Middle frontal gyrus (tissue), 1 donor: ENCODE data around the gene C2.
"Not testable (repeated sequence)": the region's sequence is repeated elsewhere in the genome, so short reads cannot be mapped to it uniquely, and the experiment has no call there.

Experiments
- DNase-seq: peaks from one replicate; pipeline ENCODE4 v3.0.0-alpha.2; 2015; ENCODE audit warnings: low spot score; ENCODE audit errors: extremely low spot score

Gene C2

DNA sequence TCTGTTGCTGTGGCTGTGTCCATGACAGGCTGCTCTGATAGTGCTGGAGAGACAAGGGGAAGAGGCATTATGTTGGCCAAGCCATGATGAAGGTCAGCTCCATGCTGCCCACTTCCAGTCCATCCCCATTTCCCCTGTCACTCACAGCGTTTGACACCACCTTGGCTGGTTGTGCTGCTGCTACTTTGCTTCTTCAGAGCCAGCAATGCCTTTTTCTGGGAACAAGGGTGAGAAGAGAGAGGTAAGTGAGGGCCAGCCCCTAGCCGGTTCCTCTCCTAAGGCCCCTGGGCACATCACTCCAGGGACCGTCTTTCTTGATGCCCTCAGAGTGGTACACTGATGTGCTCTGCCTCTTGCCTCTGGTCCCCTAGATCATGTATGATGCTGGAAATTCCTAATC, 29.3 kb downstream of the C2 start:
- no peak for DNase-seq

DNA sequence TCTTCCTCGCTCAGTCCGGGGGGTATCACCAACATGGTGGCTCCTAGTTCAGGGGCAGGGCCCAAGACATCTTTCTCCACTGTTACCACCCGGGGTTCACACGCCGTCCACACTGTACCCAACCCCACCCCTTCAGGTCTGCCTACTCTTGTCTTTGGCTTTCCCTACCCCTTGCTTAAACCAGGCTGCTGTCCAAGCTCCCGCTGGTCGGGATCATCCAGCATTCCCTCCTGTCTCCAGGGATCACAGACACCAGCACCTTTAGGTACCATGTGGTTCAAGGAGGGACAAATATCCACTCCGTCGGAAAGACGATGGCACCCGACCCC, 30.9 kb downstream of the C2 start:
- DNase-seq, result no peak

DNA sequence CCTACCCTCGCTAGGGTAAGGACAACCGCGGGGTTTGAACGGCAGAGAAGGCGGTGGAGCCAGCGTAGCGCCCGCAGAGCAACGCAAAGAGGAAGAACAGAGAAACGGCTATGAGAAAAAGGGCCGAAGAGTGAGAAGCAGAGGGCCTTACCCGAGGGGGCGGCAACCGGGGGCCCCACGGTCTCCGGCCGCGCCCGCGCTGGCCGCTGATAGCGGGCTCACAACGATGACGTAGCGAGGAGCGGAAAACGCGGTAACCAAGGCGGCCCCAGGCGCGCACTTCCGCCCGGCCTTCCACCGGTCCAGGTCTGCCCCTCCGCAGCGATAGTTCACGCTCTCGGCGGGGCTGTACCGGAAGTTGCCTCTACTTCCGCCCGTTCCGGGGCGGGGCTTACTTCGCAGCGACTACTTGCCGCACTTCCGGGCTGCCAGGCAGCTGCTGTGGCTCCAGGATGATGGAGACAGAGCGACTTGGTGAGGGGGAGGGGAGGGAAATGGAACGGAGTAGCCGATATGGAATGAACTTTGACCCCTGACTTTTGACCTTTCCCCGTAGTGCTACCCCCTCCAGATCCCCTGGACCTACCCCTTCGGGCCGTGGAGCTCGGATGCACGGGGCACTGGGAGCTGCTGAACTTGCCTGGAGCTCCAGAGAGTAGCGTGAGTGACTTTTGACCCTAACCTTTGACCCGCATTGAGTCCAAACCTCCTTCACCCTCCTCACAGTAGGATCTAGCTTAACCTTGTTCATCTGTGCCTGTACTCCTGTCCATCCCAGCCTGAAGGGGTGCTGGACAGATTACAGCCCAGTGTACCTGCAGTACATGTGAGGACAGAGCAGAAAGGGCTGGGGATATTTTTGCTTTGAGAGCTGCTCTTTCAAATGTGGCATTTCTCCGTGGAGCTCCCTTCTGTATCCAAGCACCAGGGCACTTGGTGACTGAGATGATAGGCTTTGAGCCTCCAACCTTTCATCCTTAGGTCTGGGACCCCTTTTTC, 31.5 kb downstream of the C2 start, which contains the start of the genes NELFE and SKIC2:
Gene NELFE, minus strand, starts transcription at position 231 of the 999 bp plus-strand sequence. CDS start 525 bp downstream, outside the sequence.
Gene SKIC2, plus strand, starts transcription at position 435 of the 999 bp plus-strand sequence. Its CDS starts 18 bp downstream, at position 453.
- DNase-seq, result peak; percentile 96

DNA sequence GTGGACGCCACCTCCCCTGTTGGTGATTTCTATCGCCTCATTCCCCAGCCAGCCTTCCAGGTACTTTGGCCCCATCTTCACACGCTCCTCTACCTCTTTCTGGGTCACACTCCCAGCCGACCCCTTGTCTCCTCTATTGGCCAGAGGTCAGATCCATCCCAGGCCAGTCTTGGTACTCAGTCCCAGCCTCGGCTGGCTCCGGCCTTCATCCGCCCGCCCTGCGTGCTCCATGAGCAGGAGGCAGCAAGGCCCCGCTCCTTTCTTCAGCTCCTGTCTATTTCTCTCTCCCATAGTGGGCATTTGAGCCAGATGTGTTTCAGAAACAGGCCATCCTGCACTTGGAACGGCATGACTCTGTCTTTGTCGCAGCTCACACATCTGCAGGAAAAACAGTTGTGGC, 34.1 kb downstream of the C2 start:
- DNase-seq, result no peak

DNA sequence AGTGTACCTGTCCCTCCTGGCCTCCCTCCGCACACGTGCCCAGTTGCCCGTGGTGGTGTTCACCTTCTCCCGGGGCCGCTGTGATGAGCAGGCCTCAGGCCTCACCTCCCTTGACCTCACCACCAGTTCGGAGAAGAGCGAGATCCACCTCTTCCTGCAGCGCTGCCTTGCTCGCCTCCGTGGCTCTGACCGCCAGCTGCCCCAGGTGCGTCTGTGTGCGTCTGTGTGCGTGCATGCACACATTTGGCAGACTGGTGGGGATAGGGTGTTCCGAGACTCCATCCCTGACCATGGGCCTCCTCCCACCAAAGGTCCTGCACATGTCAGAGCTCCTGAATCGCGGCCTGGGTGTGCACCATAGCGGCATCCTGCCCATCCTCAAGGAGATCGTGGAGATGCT, 36.4 kb downstream of the C2 start:
- DNase-seq, result no peak

DNA sequence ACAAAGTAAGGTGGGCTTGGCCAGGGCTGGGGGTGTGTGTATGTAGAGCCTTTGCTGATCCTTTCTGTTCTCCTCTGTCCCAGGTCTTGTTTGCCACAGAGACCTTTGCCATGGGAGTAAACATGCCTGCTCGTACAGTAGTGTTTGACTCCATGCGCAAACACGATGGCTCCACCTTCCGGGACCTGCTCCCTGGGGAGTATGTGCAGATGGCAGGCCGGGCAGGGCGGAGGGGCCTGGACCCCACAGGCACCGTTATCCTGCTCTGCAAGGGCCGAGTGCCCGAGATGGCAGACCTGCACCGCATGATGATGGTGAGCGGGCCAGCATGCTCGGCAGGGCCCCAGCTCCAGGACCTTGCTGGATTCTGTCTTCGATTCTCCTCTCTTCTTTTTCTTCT, 38.2 kb downstream of the C2 start:
- DNase-seq, result no peak

DNA sequence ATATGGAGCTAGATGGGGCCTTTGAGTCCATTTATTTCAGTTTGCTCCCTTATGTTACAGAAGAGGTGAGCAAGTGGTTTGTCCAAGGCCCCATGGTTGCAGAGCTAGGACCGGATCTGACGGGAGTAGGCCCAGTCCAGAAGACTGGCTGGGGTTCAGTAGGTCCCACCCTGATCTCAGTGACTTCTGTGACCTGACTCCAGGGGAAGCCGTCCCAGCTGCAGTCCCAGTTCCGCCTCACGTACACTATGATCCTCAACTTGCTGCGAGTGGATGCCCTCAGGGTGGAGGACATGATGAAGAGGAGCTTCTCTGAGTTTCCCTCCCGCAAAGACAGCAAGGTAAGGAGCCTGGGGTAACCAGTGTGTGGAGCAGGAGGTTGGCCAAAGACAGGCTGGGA, 39.0 kb downstream of the C2 start:
- no peak for DNase-seq

DNA sequence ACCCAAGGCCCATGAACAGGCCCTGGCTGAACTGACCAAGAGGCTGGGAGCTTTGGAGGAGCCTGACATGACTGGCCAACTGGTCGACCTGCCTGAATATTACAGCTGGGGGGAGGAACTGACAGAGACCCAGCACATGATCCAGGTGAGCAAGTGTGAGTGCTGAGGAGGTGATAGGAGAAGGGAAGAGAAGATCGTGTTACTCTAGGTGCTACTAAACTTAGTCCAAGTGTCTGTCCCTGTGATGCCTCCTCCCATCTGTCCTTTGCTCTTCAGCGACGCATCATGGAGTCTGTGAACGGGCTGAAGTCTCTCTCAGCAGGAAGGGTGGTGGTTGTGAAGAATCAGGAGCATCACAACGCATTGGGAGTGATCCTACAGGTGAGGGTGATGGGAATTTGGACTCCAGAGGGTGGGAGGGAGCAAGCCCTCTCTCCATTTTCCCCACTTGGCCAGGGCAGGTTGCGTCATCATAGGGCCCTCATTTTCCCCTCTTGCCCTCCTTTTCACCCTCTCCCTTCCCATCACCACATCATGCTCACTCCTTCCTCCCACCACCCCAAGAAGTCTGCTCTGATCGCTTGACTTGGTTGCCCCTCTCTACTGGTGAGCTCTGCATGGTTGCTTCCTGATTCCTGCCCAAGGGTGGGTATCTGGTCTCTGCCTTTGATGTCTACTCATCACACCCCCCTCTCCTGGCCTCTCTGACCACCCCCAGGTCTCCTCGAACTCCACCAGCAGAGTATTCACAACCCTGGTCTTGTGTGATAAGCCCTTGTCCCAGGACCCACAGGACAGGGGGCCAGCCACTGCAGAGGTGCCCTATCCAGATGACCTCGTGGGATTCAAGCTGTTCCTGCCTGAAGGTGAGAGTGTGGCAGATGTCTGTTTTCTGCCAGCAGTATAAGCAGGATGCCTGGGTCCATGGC, 39.7 kb downstream of the C2 start:
- no peak for DNase-seq

DNA sequence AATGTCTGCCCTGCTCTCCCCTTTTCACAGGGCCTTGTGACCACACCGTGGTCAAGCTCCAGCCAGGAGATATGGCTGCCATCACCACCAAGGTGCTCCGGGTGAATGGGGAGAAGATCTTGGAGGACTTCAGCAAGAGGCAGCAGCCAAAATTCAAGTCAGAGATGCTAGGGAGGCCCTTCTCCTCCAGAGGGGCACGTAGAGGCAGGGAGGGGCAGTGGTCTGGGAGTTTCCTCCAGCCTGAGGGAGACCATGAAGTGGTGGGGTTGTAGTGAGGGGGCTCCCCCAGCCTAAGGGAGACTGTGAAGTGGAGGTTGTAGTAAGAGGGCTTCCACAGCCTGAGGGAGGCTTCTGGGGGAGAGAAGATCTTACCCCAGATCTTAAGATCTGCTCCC, 40.4 kb downstream of the C2 start:
- no peak for DNase-seq

DNA sequence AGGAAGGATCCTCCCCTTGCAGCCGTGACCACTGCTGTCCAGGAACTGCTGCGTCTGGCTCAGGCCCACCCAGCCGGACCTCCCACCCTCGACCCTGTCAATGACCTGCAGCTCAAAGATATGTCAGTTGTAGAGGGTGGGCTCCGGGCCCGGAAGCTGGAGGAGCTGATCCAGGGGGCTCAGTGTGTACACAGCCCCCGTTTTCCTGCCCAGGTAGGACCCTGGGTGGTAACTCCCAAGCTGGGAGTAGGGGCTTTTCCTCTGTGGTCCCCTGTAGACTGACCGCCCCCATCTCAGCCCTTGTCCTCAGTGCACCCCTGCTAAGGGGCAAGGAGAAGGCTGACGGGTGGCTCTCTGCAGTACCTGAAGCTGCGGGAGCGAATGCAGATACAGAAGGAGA, 40.8 kb downstream of the C2 start:
- no peak for DNase-seq

DNA sequence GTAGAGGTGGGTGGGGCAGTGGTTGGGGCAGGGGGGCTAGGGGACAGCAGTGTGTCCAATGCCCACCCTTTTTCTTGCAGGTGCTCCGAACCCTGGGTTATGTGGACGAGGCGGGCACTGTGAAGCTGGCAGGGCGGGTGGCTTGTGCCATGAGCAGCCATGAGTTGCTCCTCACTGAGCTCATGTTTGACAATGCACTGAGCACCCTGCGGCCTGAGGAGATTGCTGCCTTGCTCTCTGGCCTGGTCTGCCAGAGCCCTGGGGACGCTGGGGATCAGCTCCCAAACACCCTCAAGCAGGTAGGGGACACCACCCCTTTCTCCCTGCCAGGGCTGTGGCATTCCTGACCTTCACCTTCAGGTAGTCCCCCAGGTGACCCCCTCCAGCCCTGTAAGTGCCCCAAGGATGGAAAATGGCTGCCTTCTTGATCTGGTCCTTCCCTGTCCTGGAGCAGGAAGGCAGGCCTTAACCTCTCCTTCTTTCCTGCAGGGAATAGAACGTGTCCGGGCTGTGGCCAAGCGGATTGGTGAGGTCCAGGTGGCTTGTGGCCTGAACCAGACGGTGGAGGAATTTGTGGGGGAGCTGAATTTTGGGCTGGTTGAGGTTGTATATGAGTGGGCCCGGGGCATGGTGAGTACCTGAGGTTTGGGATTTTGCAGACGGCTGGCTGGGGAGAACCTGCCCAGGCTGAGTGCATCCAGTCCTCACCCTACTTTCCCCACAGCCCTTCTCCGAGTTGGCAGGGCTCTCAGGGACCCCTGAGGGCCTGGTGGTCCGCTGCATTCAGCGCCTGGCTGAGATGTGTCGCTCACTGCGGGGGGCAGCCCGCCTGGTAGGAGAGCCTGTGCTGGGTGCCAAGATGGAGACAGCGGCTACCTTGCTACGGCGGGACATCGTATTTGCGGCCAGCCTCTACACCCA, 41.5 kb downstream of the C2 start:
- no peak for DNase-seq

DNA sequence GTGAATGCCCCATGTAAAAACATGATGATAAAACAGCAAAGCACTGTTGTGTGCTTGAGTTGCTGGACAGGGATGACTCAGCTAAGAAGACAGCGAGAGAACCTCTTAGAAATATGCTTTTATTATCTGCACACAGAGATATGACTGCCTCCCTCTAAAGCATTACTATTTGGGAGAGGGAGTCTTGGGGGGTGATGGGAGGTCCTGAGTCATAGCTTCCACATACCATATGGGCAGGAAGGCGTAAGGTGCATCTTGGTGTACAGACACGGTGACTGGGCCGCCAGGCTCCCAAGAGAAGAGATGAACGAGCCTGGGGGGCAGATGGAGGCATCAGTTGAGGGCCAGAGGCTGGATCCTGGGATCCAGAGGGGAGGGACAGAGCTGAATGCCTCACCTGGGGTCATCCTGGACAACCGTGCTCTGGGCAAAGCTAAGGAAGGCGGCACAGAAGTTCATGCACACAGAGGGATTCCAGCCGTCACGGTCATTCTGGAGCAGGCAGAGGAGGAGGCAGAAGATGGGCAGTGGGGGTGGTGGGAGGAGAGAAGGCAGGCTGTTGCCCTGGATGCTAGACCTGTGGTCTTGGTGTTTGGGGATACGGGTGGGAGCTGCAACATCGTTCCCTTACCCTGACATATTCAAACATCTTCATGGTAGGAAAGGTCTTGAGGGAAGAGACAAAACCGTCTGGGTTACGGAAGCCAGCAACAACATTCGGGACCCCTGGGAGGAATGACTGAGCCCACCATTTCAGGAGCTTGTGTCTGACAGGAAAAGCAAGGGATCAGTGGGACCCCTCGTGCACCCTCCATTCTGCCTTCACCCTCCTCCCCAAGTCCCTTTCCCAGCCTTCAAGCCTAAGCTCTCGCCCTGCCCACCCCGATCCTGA, 42.4 kb downstream of the C2 start:
- DNase-seq, result no peak

DNA sequence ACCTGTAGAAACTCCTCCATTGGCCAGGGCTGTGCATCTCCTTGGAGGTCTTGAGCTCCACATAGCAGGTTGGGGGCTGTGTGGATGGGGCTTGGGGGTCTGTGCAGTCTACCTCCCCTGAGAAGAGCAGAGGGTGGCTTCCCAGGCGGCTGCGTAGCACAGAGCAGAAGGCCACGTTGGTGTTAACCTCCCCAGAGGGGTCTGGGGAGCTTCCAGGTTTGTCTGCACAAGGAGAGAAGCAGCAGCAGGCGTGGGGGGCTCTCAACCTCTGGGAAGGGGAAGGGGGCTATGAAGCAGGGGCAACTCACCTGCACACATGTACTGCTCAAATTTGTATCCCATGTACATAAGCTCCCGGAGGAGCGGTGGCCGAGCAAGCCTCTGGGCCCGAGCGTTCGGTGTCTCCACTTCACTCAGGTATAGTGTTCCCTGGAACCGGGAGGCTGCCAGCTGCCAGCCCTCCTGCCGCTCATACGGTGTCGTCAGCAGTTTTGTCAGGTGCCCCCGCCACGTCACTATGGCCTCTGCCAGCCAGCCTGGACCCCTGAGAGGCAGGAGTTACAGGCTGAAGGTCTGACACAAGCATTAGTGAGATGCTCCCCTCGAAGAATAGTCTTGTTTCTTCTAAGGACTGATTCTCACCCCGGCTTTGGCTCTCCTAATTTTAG, 43.2 kb downstream of the C2 start:
- DNase-seq, result no peak

DNA sequence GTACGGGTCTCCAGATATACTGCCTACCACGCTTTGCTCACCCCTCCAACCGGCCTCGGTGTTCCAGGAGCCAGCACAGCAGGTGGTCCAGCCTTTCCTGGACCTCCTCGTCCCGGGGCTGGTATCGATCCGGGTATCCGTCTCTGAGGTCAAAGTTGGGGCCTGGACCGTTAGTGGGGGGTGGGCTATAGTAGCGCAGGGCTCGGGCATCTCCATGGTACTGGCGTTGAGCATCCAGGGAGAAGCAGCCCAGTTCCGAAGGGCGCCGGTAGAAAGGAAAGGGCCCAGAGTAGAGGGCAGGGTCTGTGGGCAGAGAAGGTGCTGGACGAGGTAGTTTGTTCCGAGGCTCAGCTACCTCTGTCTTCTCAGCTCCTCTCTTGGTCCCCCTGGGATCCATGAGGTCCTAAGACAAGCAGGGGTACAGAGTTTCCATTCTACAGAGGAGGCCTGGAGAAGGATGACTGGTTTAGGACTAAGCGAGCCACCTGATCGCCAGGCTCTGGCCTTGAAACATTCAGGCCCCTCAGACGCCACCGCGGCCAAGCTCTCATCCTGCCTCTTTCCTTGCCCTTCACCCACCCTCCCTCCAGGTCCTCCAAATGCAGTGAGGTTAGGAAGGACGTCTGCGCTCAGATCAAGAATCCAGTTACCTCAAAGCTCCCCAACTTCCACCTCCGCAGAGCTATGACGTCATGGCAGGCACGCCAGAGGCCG, 43.9 kb downstream of the C2 start:
- peak; percentile 10 for DNase-seq

DNA sequence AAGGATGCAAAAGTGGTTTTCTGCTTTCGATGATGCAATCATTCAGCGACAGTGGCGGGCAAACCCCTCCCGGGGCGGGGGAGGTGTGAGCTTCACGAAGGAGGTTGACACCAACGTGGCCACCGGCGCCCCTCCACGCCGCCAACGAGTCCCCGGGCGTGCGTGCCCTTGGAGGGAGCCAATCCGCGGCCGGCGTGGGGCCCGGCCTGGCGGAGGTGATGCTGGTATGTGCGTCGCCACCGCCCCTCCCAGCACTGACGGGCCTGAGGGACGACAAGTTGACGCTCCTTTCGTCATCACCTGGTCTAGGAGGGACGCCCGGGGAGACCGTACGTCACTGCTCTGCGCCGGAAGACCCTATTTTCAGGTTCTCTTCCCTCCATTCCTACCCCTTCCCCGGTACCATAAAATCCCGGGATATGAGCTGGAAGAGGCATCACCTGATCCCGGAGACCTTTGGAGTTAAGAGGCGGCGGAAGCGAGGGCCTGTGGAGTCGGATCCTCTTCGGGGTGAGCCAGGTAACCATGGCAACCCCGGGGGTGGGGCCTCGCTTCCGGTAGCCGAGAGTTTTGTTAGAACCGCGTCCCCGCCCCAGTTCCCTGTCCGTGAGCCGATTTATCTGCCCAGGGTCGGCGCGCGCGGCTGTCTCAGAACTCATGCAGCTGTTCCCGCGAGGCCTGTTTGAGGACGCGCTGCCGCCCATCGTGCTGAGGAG, 44.6 kb downstream of the C2 start, which contains the start of gene DXO:
Gene DXO, minus strand, starts transcription at position 146 of the 716 bp plus-strand sequence. CDS start 463 bp downstream, outside the sequence.
- DNase-seq, result peak; percentile 90

DNA sequence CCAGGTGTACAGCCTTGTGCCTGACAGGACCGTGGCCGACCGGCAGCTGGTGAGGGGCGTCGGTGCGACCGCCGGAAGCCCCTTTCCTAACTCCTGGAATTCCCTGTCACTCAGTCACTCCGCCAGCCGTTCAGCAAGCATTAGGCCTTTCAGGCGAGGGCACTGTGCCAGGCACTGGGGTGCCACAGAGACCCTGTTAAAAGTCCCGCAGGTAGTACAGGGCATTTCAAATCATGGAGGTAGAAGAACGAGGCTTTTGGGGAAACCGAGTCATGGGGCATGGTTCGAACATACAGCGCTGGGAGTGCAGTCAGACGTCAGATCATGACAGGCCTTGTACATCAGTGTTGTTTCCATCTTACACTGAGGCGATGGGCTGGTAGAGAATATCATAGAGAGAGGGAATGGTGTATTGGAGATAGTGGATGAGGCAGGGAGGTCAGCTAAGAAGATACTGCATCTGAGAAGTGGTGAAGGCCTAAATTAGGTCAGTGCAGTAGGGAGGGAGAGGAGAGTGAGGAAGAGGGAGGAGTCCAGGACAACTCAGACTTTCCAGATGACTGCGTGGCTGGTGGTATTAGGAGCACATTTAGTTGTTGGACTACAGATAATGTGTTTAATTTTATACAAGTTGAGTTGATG, 45.3 kb downstream of the C2 start:
- no peak for DNase-seq

DNA sequence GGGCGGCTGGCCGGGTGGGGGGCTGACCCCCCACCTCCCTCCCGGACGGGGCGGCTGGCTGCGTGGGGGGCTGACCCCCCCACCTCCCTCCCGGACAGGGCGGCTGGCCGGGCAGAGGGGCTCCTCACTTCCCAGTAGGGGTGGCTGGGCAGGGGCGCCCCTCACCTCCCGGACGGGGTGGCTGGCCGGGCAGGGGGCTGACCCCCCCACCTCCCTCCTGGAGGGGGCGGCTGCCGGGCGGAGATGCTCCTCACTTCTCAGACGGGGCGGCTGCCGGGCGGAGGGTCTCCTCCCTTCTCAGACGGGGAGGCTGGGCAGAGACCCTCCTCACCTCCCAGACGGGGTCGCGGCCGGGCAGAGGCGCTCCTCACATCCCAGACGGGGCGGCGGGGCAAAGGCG, 48.5 kb downstream of the C2 start:
- not testable (repeated sequence) for DNase-seq
